Body of pancreas (tissue), 4 donors: ENCODE data around the gene KCNAB3. TPM values are rescaled to one million over a fixed set of nuclear protein-coding genes. Genes with fewer than 3 reads are reported as not detected.

ENCODE experiments used
- ATAC-seq: fragments of 150-250 bp; one replicate; pipeline ENCODE4 v1.9.1; 2016
- DNase-seq, 4 donors: peaks; one replicate each; pipeline ENCODE4 v3.0.0-alpha.2; 2019
- H3K27ac ChIP-seq, 4 donors: fragments of 200-600 bp; sonication (generic); 1 replicate in 3 of 4; 2 replicates in 1 of 4; pipeline versions ENCODE4 v1.5.1 to v1.6.1; 2016 to 2019; ENCODE audit warnings: mild to moderate bottlenecking in 1 of 4, mixed read lengths in 1 of 4, moderate library complexity in 1 of 4
- H3K27me3 ChIP-seq, 2 donors: fragments of 200-600 bp; sonication (generic); one replicate each; pipeline ENCODE4 v1.6.0; 2016; ENCODE audit warnings: mild to moderate bottlenecking in 1 of 2
- H3K36me3 ChIP-seq, 2 donors: fragments of 200-600 bp; sonication (generic); replicated peaks in 1 of 2; 2 replicates each; pipeline ENCODE4 v1.5.1; 2016; ENCODE audit warnings: low read depth in 2 of 2; ENCODE audit not compliant: insufficient read depth in 1 of 2
- H3K4me1 ChIP-seq: fragments of 200-600 bp; sonication (generic); one replicate; pipeline ENCODE4 v1.6.0; 2016
- H3K4me3 ChIP-seq, 2 donors: fragments of 200-600 bp; sonication (generic); 1 replicate in 1 of 2; 2 replicates in 1 of 2; pipeline ENCODE4 v1.5.1; 2016 to 2019
- H3K9me3 ChIP-seq, 3 donors: fragments of 200-600 bp; sonication (generic); 1 replicate in 2 of 3; 2 replicates in 1 of 3; pipeline ENCODE4 v1.5.1; 2016
- CTCF ChIP-seq, 7 experiments: fragments of 450-650 bp in 4 of 7; fragments of 200-600 bp in 3 of 7; sonication (generic) in 3 of 7; IDR thresholded peaks; one replicate each; pipeline ENCODE4 v1.5.1; 2016 to 2019; ENCODE audit warnings: antibody characterized with exemption in 7 of 7
- POLR2A ChIP-seq, 3 donors: fragments of 450-650 bp; IDR thresholded peaks; one replicate each; pipeline ENCODE4 v1.6.1; 2016; ENCODE audit warnings: antibody characterized with exemption in 3 of 3, mild to moderate bottlenecking in 2 of 3
- WGBS, 2 donors: methylation state at CpG; one replicate each; pipeline ENCODE4 v1.1.5; 2017; 5-methylcytosine and 5-hydroxymethylcytosine counted together
- intact Hi-C: fragments of 100-400 bp; cut with DNase I; formaldehyde crosslinking; loops from one replicate; pipeline ENCODE4 v1.15.1; 2023
- total RNA-seq, 2 donors: library from RNA; depleted of rRNA; stranded (reverse); fragments of >200 nt; gene quantifications; one replicate each; pipeline ENCODE4 v1.1.0, GENCODE V29; 2016

The KCNAB3 gene
- total RNA-seq, 2 donors from 2014 or later: 1.3 to 1.6 TPM

- no peaks in the 10 kb centered on the region for H3K4me1 ChIP-seq
- TF ChIP-seq POLR2A (IDR thresholded peaks at IDR 0.05) (no peak), CTCF (IDR thresholded peaks at IDR 0.05) (no peak)
- H3K27ac ChIP-seq: no peak overlapping the region
- ATAC-seq: no peak
- intact Hi-C loops: no loop called here
- DNase-seq: no peak
- no peak overlapping the region for H3K4me3 ChIP-seq
- WGBS, 2 donors: 70 to 73% methylated on average over 5 of the region's 5 CpGs
- no peaks in the 10 kb centered on the region for H3K27me3 ChIP-seq
- no peaks in the 10 kb centered on the region for H3K9me3 ChIP-seq
- H3K36me3 ChIP-seq: peaks cover 0 to 8% of the 10 kb centered on the region in 2 donors
Observed at GRCh38 chr17:7951143-7951792, 21.6 kb upstream of the KCNAB3 start.

- no peak overlapping the region for H3K4me3 ChIP-seq
- WGBS, 2 donors: 56 to 85% methylated on average over 3 of the region's 3 CpGs
- ATAC-seq (no peak), DNase-seq (no peak)
- peaks cover 7 to 12% of the 10 kb centered on the region in 2 donors for H3K36me3 ChIP-seq
- TF ChIP-seq POLR2A (IDR thresholded peaks at IDR 0.05) (no peak), CTCF (IDR thresholded peaks at IDR 0.05) (no peak)
- H3K27ac ChIP-seq: no peak overlapping the region
- intact Hi-C loops: no loop called here
- H3K9me3 ChIP-seq: no peaks in the 10 kb centered on the region
- H3K4me1 ChIP-seq: no peaks in the 10 kb centered on the region
- H3K27me3 ChIP-seq: no peaks in the 10 kb centered on the region
Observed at GRCh38 chr17:7950578-7950977, 20.9 kb upstream of the KCNAB3 start.

GRCh38 chr17:7947651-7948050 lies 18.0 kb upstream of the KCNAB3 start:
- no peak overlapping the region for H3K27ac ChIP-seq
- H3K36me3 ChIP-seq: peaks cover 8 to 24% of the 10 kb centered on the region in 2 donors
- ATAC-seq (no peak), DNase-seq (no peak)
- H3K27me3 ChIP-seq: no peaks in the 10 kb centered on the region
- no peaks in the 10 kb centered on the region for H3K4me1 ChIP-seq
- H3K9me3 ChIP-seq: no peaks in the 10 kb centered on the region
- intact Hi-C loops: no loop called here
- WGBS, 2 donors: 83% methylated on average over 5 of the region's 5 CpGs
- TF ChIP-seq POLR2A (IDR thresholded peaks at IDR 0.05) (no peak), CTCF (IDR thresholded peaks at IDR 0.05) (no peak)
- H3K4me3 ChIP-seq: no peak overlapping the region

- H3K27me3 ChIP-seq: no peaks in the 10 kb centered on the region
- 54 to 80% methylated on average over 5 of the region's 5 CpGs for WGBS, 2 donors
- peaks cover 8 to 24% of the 10 kb centered on the region in 2 donors for H3K36me3 ChIP-seq
- DNase-seq (no peak), ATAC-seq (no peak)
- intact Hi-C loops: no loop called here
- H3K4me3 ChIP-seq: no peak overlapping the region
- no peak overlapping the region for H3K27ac ChIP-seq
- H3K9me3 ChIP-seq: no peaks in the 10 kb centered on the region
- H3K4me1 ChIP-seq: no peaks in the 10 kb centered on the region
- TF ChIP-seq CTCF (IDR thresholded peaks at IDR 0.05) (no peak), POLR2A (IDR thresholded peaks at IDR 0.05) (no peak)
Observed at GRCh38 chr17:7946441-7946840, 16.8 kb upstream of the KCNAB3 start.

- DNase-seq (no peak), ATAC-seq (no peak)
- Histone ChIP-seq H3K4me1 (no peaks in the 10 kb centered on the region), H3K27me3 (no peaks in the 10 kb centered on the region), H3K9me3 (no peaks in the 10 kb centered on the region), H3K36me3 (peaks cover 8 to 24% of the 10 kb centered on the region in 2 donors), H3K4me3 (no peak overlapping the region), H3K27ac (no peak overlapping the region)
- WGBS, 2 donors: 83 to 94% methylated on average over 7 of the region's 7 CpGs
- intact Hi-C loops: no loop called here
- TF ChIP-seq CTCF (IDR thresholded peaks at IDR 0.05) (no peak), POLR2A (IDR thresholded peaks at IDR 0.05) (no peak)
Observed at GRCh38 chr17:7945651-7946050, 16.0 kb upstream of the KCNAB3 start.
